ENCODE measurements around the gene PHF2. TPM values are rescaled to one million over a fixed set of nuclear protein-coding genes. Genes with fewer than 3 reads are reported as not detected.

Gene PHF2
- total RNA-seq, 2 experiments from 2014 or later: 20.6 to 23.7 TPM

DNA sequence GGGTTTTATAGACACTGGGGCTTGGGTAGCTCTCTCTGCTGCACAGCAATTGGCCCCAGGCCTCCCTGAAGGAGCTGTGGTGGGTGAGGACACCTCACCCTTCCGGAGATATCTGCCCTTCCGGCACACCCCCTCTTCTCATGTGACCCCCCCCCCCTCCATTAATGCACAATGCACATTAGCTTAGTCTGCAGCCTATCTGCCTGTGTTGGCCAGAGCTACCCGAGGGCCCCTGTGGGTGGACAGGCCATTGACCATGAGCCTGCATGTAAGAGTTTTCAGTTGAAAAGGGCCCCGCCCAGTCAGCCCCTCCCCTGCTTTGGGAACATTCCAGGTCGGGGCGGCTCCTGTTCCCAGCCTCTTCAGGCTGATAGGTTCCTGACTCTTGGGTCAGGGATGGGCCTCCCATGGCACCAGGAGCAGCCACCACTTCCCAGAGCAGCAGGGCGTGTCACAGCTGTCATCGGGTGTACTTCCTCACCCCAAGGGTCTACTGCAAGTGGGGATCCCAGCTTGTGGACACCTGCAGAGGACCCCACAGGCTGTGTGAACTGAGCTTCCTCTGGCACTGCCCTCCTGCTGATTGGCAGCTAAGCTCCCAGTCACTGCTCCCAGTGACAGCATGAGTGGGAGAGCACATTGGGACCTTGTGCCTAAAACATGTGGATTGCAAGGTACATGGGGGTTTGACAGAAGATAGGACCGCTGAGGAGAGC, 17.8 kb downstream of the PHF2 start:
- Histone ChIP-seq H3K36me3 (ENCODE audit: insufficient read depth, low read length) (no peaks in the 10 kb centered on the region), H3K27ac (ENCODE audit: low read depth, low read length, poor library complexity, severe bottlenecking) (no peak overlapping the region), H3K4me2 (ENCODE audit: low read length) (no peak overlapping the region), H3K4me3 (ENCODE audit: low read depth, low read length, poor library complexity, severe bottlenecking) (no peak overlapping the region), H3K9me3 (ENCODE audit: low read length) (no peaks in the 10 kb centered on the region), H3K4me1 (ENCODE audit: insufficient read depth, low read length, poor library complexity, severe bottlenecking) (no peaks in the 10 kb centered on the region), H2AFZ (ENCODE audit: low read length) (no peak overlapping the region), H3K79me2 (ENCODE audit: insufficient read depth, low read depth, low read length) (no peaks in the 10 kb centered on the region), H3K9me2 (ENCODE audit: insufficient read depth, low read length) (no peaks in the 10 kb centered on the region), H4K20me1 (ENCODE audit: insufficient read depth, low read length) (no peaks in the 10 kb centered on the region; the same call in 1 of the 2 replicates)
- TF ChIP-seq, protein P1, sequence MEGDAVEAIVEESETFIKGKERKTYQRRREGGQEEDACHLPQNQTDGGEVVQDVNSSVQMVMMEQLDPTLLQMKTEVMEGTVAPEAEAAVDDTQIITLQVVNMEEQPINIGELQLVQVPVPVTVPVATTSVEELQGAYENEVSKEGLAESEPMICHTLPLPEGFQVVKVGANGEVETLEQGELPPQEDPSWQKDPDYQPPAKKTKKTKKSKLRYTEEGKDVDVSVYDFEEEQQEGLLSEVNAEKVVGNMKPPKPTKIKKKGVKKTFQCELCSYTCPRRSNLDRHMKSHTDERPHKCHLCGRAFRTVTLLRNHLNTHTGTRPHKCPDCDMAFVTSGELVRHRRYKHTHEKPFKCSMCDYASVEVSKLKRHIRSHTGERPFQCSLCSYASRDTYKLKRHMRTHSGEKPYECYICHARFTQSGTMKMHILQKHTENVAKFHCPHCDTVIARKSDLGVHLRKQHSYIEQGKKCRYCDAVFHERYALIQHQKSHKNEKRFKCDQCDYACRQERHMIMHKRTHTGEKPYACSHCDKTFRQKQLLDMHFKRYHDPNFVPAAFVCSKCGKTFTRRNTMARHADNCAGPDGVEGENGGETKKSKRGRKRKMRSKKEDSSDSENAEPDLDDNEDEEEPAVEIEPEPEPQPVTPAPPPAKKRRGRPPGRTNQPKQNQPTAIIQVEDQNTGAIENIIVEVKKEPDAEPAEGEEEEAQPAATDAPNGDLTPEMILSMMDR (conservative IDR thresholded peaks at IDR 0.05; ENCODE audit: low read length): no peak
- TF ChIP-seq EZH2phosphoT487 (IDR thresholded peaks at IDR 0.05; ENCODE audit: borderline replicate concordance, low read depth, low read length): no peak
- BruUV-seq (replicated peaks): no TSS peak
- intact Hi-C loops (cut with micrococcal nuclease; ENCODE audit: unreplicated experiment): no loop called here
- DNase-seq (ENCODE audit: low spot score): no peak
- POLR2A ChIA-PET: no interaction called here
- CTCF ChIA-PET (ENCODE audit: unreplicated experiment): no interaction called here

DNA sequence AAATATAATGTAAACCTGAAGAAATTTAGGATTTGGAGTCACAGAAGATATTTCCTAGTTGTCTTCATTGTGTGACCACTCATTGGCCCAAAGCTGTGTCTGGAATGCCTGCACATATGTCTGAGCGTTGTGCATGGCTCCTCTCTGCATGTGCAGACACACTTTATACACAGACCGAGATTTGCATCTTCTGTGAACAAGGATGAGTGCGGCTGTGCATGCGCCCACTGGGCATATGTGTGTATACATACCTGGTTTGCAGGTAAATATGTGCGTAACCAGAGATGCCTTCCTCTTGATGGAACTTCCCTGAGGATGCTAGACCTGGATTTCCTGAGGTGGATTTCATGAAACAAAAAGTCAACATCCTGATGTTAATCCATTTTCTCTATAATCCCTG, 19.1 kb downstream of the PHF2 start:
- no peaks in the 10 kb centered on the region; the same call in 1 of the 2 replicates for H4K20me1 ChIP-seq (ENCODE audit: insufficient read depth, low read length)
- peaks cover 4% of the 10 kb centered on the region for H3K4me1 ChIP-seq (ENCODE audit: insufficient read depth, low read length, poor library complexity, severe bottlenecking)
- no peak overlapping the region for H3K4me3 ChIP-seq (ENCODE audit: low read depth, low read length, poor library complexity, severe bottlenecking)
- BruUV-seq (replicated peaks): no TSS peak
- DNase-seq (ENCODE audit: low spot score): no peak
- POLR2A ChIA-PET: no interaction called here
- H3K27ac ChIP-seq (ENCODE audit: low read depth, low read length, poor library complexity, severe bottlenecking): no peak overlapping the region
- H3K9me2 ChIP-seq (ENCODE audit: insufficient read depth, low read length): no peaks in the 10 kb centered on the region
- no peak overlapping the region for H2AFZ ChIP-seq (ENCODE audit: low read length)
- intact Hi-C loops (cut with micrococcal nuclease; ENCODE audit: unreplicated experiment): no loop called here
- H3K9me3 ChIP-seq (ENCODE audit: low read length): no peaks in the 10 kb centered on the region
- H3K36me3 ChIP-seq (ENCODE audit: insufficient read depth, low read length): no peaks in the 10 kb centered on the region
- no peak for TF ChIP-seq EZH2phosphoT487 (IDR thresholded peaks at IDR 0.05; ENCODE audit: borderline replicate concordance, low read depth, low read length)
- TF ChIP-seq, protein P1 (conservative IDR thresholded peaks at IDR 0.05; ENCODE audit: low read length): no peak
- H3K79me2 ChIP-seq (ENCODE audit: insufficient read depth, low read depth, low read length): no peaks in the 10 kb centered on the region
- H3K4me2 ChIP-seq (ENCODE audit: low read length): no peak overlapping the region
- CTCF ChIA-PET (ENCODE audit: unreplicated experiment): no interaction called here

- BruUV-seq (replicated peaks): no TSS peak
- Histone ChIP-seq H3K79me2 (ENCODE audit: insufficient read depth, low read depth, low read length) (no peaks in the 10 kb centered on the region), H4K20me1 (ENCODE audit: insufficient read depth, low read length) (no peaks in the 10 kb centered on the region; the same call in 1 of the 2 replicates), H3K4me3 (ENCODE audit: low read depth, low read length, poor library complexity, severe bottlenecking) (no peak overlapping the region), H3K9me3 (ENCODE audit: low read length) (no peaks in the 10 kb centered on the region), H3K36me3 (ENCODE audit: insufficient read depth, low read length) (no peaks in the 10 kb centered on the region), H3K4me2 (ENCODE audit: low read length) (no peak overlapping the region), H3K27ac (ENCODE audit: low read depth, low read length, poor library complexity, severe bottlenecking) (no peak overlapping the region), H3K4me1 (ENCODE audit: insufficient read depth, low read length, poor library complexity, severe bottlenecking) (peaks cover 8% of the 10 kb centered on the region), H3K9me2 (ENCODE audit: insufficient read depth, low read length) (no peaks in the 10 kb centered on the region), H2AFZ (ENCODE audit: low read length) (no peak overlapping the region)
- intact Hi-C loops (cut with micrococcal nuclease; ENCODE audit: unreplicated experiment): no loop called here
- ChIA-PET POLR2A (no interaction called here), CTCF (ENCODE audit: unreplicated experiment) (no interaction called here)
- no peak for DNase-seq (ENCODE audit: low spot score)
- TF ChIP-seq, protein P1 (conservative IDR thresholded peaks at IDR 0.05; ENCODE audit: low read length): no peak
- TF ChIP-seq EZH2phosphoT487 (IDR thresholded peaks at IDR 0.05; ENCODE audit: borderline replicate concordance, low read depth, low read length): no peak
Observed at GRCh38 chr9:93595861-93596365, 19.5 kb downstream of the PHF2 start.
